ENCODE measurements around the gene ADGRG1.
"Not testable (repeated sequence)": the region's sequence is repeated elsewhere in the genome, so short reads cannot be mapped to it uniquely, and the experiment has no call there.

Gene ADGRG1

GRCh38 chr16:57668630-57669475, 40.4 kb downstream of the ADGRG1 start:
- Histone ChIP-seq H3K9ac (ENCODE audit: low read depth, low read length) (no peak overlapping the region), H3K27me3 (ENCODE audit: insufficient read depth, low read length) (no peaks in the 10 kb centered on the region), H3K9me3 (ENCODE audit: insufficient read depth, low read depth, low read length) (no peaks in the 10 kb centered on the region), H3K4me3 (ENCODE audit: low read length) (no peak overlapping the region), H3K27ac (ENCODE audit: low read length) (no peak overlapping the region), H3K36me3 (ENCODE audit: insufficient read depth, low read depth, low read length) (no peaks in the 10 kb centered on the region), H3K4me1 (ENCODE audit: insufficient read depth, low read length) (no peaks in the 10 kb centered on the region)

- H3K4me3 ChIP-seq (ENCODE audit: low read length), result no peak overlapping the region
- H3K9ac ChIP-seq (ENCODE audit: low read depth, low read length), result no peak overlapping the region
- H3K27ac ChIP-seq (ENCODE audit: low read length), result no peak overlapping the region
- H3K9me3 ChIP-seq (ENCODE audit: insufficient read depth, low read depth, low read length), result no peaks in the 10 kb centered on the region
- H3K36me3 ChIP-seq (ENCODE audit: insufficient read depth, low read depth, low read length), result no peaks in the 10 kb centered on the region
- no peaks in the 10 kb centered on the region for H3K4me1 ChIP-seq (ENCODE audit: insufficient read depth, low read length)
- H3K27me3 ChIP-seq (ENCODE audit: insufficient read depth, low read length), result no peaks in the 10 kb centered on the region
These were observed 41.2 kb downstream of the ADGRG1 start for GRCh38 chr16:57669476-57670162.

- Histone ChIP-seq H3K4me1 (ENCODE audit: insufficient read depth, low read length) (no peaks in the 10 kb centered on the region), H3K4me3 (ENCODE audit: low read length) (no peak overlapping the region), H3K36me3 (ENCODE audit: insufficient read depth, low read depth, low read length) (no peaks in the 10 kb centered on the region), H3K27me3 (ENCODE audit: insufficient read depth, low read length) (no peaks in the 10 kb centered on the region), H3K9ac (ENCODE audit: low read depth, low read length) (no peak overlapping the region), H3K27ac (ENCODE audit: low read length) (no peak overlapping the region), H3K9me3 (ENCODE audit: insufficient read depth, low read depth, low read length) (no peaks in the 10 kb centered on the region)
These were observed 41.8 kb downstream of the ADGRG1 start for GRCh38 chr16:57670196-57670595.

GRCh38 chr16:57671451-57671850, 43.0 kb downstream of the ADGRG1 start:
- not testable (repeated sequence) for H3K27me3 ChIP-seq (ENCODE audit: insufficient read depth, low read length); H3K4me1 ChIP-seq (ENCODE audit: insufficient read depth, low read length); H3K27ac ChIP-seq (ENCODE audit: low read length)

GRCh38 chr16:57672416-57672815, 44.0 kb downstream of the ADGRG1 start:
- peaks cover 6% of the 10 kb centered on the region; the same call in 1 of the 2 replicates for H3K4me1 ChIP-seq (ENCODE audit: insufficient read depth, low read length)

More at GRCh38 chr16:57671451-57671850, 43.0 kb downstream of the ADGRG1 start:
- not testable (repeated sequence) for H3K36me3 ChIP-seq (ENCODE audit: insufficient read depth, low read depth, low read length); H3K9me3 ChIP-seq (ENCODE audit: insufficient read depth, low read depth, low read length); H3K9ac ChIP-seq (ENCODE audit: low read depth, low read length); H3K4me3 ChIP-seq (ENCODE audit: low read length)

DNA sequence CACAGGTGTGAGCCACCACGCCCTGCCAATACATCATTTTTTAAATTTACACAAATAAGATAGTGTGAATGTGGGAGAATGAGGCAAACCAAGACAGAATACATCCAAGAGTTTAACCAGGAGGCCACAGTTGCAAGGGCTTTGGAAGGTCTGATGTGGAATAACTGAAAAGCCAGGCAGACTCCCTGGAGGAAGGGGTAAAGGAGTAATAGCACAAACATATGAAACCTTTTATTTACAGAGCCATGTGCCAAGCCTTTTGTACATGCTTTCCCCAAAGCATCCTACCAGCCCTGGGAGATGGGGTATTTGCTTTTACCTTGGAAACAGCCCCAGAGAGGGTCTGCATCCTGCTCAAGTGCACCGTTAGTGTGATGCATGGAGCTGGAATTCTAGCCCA, 44.4 kb downstream of the ADGRG1 start:
- no peaks in the 10 kb centered on the region for H3K36me3 ChIP-seq (ENCODE audit: insufficient read depth, low read depth, low read length)
- H3K9ac ChIP-seq (ENCODE audit: low read depth, low read length), result no peak overlapping the region; the same call in 1 of the 2 replicates
- H3K27me3 ChIP-seq (ENCODE audit: insufficient read depth, low read length), result no peaks in the 10 kb centered on the region
- no peak overlapping the region for H3K4me3 ChIP-seq (ENCODE audit: low read length)
- H3K4me1 ChIP-seq (ENCODE audit: insufficient read depth, low read length), result peaks cover 6% of the 10 kb centered on the region; the same call in 1 of the 2 replicates
- no peaks in the 10 kb centered on the region for H3K9me3 ChIP-seq (ENCODE audit: insufficient read depth, low read depth, low read length)
- no peak overlapping the region for H3K27ac ChIP-seq (ENCODE audit: low read length)

More at GRCh38 chr16:57672416-57672815, 44.0 kb downstream of the ADGRG1 start:
- Histone ChIP-seq H3K9me3 (ENCODE audit: insufficient read depth, low read depth, low read length) (no peaks in the 10 kb centered on the region), H3K27me3 (ENCODE audit: insufficient read depth, low read length) (no peaks in the 10 kb centered on the region), H3K4me3 (ENCODE audit: low read length) (no peak overlapping the region), H3K36me3 (ENCODE audit: insufficient read depth, low read depth, low read length) (no peaks in the 10 kb centered on the region), H3K9ac (ENCODE audit: low read depth, low read length) (no peak overlapping the region), H3K27ac (ENCODE audit: low read length) (no peak overlapping the region)

DNA sequence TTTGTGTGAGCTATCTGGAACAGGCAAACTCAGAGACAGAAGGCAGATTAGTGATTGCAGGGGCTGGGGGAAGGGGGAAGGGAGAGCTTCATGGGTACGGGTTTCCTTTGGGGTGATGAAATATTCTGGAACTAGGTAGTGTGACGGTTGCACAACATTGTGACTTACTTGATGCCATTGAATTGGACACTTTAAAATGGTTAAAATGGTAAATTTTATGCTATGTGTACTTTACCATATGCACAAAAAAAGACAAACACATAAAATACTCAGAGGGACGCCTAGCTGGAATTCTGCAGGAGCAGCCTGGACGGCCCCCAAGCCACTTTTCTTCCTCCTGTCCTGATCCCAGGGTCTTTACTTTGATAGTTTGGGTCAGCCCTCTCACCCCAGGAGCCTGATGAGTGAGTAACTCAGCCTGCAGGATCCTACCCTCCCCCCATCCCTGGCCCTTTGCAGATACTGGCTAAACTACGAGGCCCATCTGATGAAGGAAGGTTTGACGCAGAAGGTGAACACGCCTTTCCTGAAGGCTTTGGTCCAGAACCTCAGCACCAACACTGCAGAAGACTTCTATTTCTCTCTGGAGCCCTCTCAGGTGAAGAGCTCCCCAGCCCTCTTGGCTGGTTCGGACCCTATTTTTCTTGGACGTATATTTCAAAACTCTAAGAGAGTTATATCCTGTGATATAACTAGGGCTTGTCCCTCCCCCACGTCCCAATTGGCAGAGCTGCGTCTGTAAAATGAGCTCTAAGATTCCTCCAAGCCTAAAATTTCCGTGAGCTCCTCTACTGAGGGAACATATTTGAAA, 47.5 kb downstream of the ADGRG1 start:
- H3K27ac ChIP-seq (ENCODE audit: low read length), result no peak overlapping the region
- H3K4me1 ChIP-seq (ENCODE audit: insufficient read depth, low read length), result peaks cover 6% of the 10 kb centered on the region; the same call in 1 of the 2 replicates
- no peaks in the 10 kb centered on the region for H3K9me3 ChIP-seq (ENCODE audit: insufficient read depth, low read depth, low read length)
- H3K4me3 ChIP-seq (ENCODE audit: low read length), result no peak overlapping the region
- H3K9ac ChIP-seq (ENCODE audit: low read depth, low read length), result no peak overlapping the region
- no peaks in the 10 kb centered on the region for H3K36me3 ChIP-seq (ENCODE audit: insufficient read depth, low read depth, low read length)
- H3K27me3 ChIP-seq (ENCODE audit: insufficient read depth, low read length), result no peaks in the 10 kb centered on the region

- Histone ChIP-seq H3K27me3 (ENCODE audit: insufficient read depth, low read length) (no peaks in the 10 kb centered on the region), H3K9ac (ENCODE audit: low read depth, low read length) (no peak overlapping the region), H3K36me3 (ENCODE audit: insufficient read depth, low read depth, low read length) (no peaks in the 10 kb centered on the region), H3K27ac (ENCODE audit: low read length) (no peak overlapping the region), H3K4me3 (ENCODE audit: low read length) (no peak overlapping the region), H3K4me1 (ENCODE audit: insufficient read depth, low read length) (peaks cover 6% of the 10 kb centered on the region; the same call in 1 of the 2 replicates), H3K9me3 (ENCODE audit: insufficient read depth, low read depth, low read length) (no peaks in the 10 kb centered on the region)
These were observed 48.2 kb downstream of the ADGRG1 start for GRCh38 chr16:57676553-57677085.

- no peaks in the 10 kb centered on the region for H3K36me3 ChIP-seq (ENCODE audit: insufficient read depth, low read depth, low read length)
- H3K27ac ChIP-seq (ENCODE audit: low read length), result no peak overlapping the region
- no peaks in the 10 kb centered on the region for H3K27me3 ChIP-seq (ENCODE audit: insufficient read depth, low read length)
- H3K9ac ChIP-seq (ENCODE audit: low read depth, low read length), result no peak overlapping the region
- H3K4me3 ChIP-seq (ENCODE audit: low read length), result no peak overlapping the region
- no peaks in the 10 kb centered on the region for H3K9me3 ChIP-seq (ENCODE audit: insufficient read depth, low read depth, low read length)
- peaks cover 6% of the 10 kb centered on the region; the same call in 1 of the 2 replicates for H3K4me1 ChIP-seq (ENCODE audit: insufficient read depth, low read length)
These were observed 49.4 kb downstream of the ADGRG1 start for GRCh38 chr16:57677622-57678369.

DNA sequence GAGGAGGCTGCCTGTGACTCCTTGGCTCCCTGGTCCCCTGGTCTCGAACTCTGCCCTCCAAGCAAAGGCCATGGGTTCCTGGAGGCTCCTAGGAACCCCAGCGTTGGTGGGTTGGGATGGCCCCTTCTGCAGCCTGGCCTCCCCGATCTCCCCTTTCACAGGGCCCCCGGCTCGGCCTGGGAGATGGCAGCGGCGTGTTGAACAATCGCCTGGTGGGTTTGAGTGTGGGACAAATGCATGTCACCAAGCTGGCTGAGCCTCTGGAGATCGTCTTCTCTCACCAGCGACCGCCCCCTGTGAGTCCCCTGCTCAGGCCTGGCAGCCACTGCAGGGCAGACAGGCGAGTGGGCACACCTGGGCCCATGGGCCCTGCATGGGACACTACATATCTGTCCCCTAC, 50.6 kb downstream of the ADGRG1 start:
- no peaks in the 10 kb centered on the region for H3K27me3 ChIP-seq (ENCODE audit: insufficient read depth, low read length)
- H3K9ac ChIP-seq (ENCODE audit: low read depth, low read length), result no peak overlapping the region
- H3K27ac ChIP-seq (ENCODE audit: low read length), result no peak overlapping the region
- peaks cover 6% of the 10 kb centered on the region; the same call in 1 of the 2 replicates for H3K4me1 ChIP-seq (ENCODE audit: insufficient read depth, low read length)
- H3K36me3 ChIP-seq (ENCODE audit: insufficient read depth, low read depth, low read length), result no peaks in the 10 kb centered on the region
- H3K4me3 ChIP-seq (ENCODE audit: low read length), result no peak overlapping the region
- H3K9me3 ChIP-seq (ENCODE audit: insufficient read depth, low read depth, low read length), result no peaks in the 10 kb centered on the region

All from iPS-20b (cell line).